ENCODE data around the gene C2orf66.

The C2orf66 gene

GRCh38 chr2:196758474-196759377, 50.4 kb downstream of the C2orf66 start:
- DNase-seq, result no peak

Measured in NCI-H748 treated with DMSO at 0.1 percent for 48 hours (cell line).